ENCODE measurements around the gene CD151.

Gene CD151

DNA sequence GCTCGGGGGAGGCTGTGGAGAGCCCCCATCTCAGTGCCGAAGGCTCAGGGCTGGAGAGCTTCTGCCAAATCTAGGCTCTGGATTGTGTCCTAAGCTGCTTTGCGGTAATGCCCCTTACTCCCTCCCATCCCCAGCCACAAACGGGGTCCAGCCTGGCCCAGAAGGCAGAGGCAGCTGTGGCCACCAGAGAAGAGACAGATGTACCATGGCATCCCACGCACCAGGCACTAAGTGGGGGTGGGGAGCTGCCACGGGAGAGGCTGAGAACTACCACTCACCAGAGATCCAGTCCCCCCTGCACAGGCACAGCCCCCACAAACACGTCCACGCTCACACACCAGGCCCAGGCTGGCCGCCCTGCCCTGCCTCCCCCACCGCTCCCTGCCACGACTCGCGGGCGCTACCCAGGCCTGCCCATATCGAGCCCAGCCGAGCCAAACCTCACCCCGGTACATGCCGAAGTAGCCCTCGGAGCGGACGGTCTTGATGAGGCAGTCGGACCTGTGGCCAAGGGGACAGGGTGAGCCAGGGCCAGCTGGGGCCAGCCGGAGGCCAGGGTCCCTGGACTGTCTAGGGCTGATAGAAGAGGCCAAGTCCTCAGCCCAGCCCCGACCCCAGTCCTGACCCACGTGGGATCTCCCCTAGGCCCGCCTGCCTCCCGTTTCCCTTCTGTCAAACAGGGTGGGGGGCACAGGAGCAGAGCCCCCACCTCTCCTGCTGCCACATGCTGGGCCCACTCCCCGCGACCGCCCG, 38.6 kb upstream of the CD151 start:
- DNase-seq (ENCODE audit: insufficient read length, low spot score) (peak; percentile 49), FAIRE-seq (no peak)
- TF ChIP-seq, protein P1, sequence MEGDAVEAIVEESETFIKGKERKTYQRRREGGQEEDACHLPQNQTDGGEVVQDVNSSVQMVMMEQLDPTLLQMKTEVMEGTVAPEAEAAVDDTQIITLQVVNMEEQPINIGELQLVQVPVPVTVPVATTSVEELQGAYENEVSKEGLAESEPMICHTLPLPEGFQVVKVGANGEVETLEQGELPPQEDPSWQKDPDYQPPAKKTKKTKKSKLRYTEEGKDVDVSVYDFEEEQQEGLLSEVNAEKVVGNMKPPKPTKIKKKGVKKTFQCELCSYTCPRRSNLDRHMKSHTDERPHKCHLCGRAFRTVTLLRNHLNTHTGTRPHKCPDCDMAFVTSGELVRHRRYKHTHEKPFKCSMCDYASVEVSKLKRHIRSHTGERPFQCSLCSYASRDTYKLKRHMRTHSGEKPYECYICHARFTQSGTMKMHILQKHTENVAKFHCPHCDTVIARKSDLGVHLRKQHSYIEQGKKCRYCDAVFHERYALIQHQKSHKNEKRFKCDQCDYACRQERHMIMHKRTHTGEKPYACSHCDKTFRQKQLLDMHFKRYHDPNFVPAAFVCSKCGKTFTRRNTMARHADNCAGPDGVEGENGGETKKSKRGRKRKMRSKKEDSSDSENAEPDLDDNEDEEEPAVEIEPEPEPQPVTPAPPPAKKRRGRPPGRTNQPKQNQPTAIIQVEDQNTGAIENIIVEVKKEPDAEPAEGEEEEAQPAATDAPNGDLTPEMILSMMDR (IDR thresholded peaks at IDR 0.05; ENCODE audit: insufficient read depth, missing control alignments): no peak

DNA sequence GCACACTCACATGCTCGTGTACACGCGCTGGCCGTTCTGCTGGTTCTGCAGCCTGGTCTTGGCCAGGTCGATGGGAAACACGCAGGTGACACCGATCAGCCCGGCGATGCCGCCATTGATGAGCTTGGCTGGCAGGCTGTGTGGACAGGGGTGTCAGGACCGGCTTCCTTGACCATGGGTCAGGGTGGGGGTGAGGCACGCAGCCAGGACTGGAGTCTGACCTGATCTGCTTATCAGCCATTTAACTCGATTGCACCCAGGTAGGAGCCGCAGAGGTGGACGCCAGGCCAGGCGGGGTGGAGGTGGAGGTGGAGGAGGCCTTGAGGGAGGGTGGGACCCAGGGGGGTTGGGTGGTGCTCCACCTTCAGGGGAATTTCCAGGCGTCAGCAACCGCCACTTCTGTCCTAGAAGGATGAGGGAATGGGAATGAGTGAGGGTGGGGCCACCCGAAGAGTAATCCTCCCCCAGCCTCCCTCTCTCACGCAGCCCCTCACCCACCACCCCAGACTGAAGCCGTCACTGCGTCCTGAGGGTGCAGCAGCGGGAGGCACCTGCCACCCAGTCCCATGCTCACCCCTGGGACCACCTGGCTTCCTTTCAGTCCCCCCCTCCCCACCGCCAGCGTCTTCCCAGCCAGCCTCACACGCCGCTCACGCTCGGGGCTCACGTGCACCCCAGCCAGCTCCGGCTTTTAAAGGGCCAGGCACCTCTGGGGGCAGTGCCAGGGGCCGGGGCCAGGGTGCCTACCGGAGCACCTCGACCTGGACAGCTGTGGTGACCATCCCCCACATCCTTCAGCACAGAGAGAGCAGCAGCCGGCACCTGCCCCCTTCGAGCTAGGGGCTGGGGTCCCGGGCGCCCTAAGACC, 37.8 kb upstream of the CD151 start:
- FAIRE-seq: no peak
- DNase-seq (ENCODE audit: insufficient read length, low spot score): no peak
- TF ChIP-seq, protein P1 (IDR thresholded peaks at IDR 0.05; ENCODE audit: insufficient read depth, missing control alignments): no peak

DNA sequence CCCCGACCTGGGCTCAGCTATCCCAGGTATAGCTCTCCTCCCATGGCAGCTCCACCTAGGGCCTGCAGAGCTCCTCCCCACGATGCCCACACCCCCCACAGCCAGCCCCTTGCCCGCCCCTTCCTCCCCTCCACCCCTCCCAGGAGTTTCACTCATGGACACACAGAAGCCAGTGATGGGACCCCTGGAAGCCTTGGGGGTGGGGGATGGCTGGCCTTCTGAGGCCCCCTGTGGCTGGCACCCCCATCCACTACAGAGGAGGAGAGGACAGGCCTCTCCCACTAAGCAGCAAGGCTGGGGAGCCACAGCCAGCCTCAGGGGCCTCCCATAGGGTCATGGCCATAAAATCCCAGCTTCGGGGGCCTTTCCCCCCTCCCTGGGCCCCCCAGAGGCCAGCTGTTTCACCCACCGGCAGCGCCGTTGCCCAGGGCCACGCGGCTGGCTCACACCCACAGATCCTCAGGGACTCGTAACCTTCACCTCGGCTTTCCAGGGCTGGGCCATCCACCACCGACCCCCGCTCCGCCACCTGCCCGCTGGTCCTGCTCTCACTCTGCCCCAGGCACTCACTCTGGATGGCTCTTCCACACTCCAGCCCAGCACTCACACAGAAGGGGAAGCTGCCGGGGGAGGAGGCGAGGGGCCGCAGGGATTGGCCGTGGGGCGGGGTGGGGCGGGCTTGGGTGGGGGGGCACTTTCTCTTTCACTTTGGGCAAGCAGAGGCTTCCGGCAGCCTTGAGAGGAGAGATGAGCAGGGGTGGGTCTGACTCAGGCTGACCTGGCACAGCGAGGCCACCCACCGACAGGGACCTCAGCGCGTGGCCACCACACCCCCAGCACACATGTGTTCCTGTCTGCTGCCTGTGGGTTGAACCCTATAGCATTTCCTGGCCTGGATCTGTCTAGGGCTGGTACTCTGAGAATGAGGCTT, 36.9 kb upstream of the CD151 start:
- TF ChIP-seq, protein P1 (IDR thresholded peaks at IDR 0.05; ENCODE audit: insufficient read depth, missing control alignments): no peak
- FAIRE-seq (no peak), DNase-seq (ENCODE audit: insufficient read length, low spot score) (no peak)

DNA sequence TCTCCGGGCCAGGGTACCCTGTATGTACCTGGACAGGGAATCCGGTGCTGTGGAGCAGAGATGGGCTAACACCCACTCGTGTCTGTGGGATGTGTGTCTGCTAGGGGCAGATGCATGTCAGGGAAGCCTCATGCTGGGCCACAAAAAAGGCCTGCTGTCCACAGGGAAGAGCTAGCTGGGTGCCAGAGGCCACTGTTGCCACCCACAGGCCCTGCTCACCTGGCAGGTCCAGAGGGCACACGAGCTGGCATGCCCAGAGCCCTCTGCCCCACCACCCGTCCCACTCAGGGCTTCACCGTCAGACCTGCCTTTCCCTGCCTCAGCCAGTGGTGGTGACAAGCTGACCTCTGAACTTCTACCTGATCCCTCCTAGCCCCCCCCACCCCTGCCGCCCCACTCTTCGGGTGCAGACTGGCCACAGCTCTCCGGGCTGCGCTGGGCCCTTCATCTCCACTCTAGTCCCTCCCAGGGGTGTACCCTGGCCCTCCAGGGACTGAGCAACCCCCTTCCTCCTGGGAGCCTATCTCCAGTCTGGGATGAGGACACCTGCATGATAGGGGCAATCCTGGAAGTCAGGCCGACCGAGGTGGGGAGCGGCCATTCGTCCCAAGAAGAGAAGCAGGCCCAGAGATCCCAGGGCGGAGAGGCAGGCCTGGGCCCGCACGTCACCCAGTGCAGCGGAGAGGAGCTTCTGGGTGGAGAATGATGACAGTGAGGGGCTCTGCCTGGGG, 36.0 kb upstream of the CD151 start:
- FAIRE-seq: no peak

DNA sequence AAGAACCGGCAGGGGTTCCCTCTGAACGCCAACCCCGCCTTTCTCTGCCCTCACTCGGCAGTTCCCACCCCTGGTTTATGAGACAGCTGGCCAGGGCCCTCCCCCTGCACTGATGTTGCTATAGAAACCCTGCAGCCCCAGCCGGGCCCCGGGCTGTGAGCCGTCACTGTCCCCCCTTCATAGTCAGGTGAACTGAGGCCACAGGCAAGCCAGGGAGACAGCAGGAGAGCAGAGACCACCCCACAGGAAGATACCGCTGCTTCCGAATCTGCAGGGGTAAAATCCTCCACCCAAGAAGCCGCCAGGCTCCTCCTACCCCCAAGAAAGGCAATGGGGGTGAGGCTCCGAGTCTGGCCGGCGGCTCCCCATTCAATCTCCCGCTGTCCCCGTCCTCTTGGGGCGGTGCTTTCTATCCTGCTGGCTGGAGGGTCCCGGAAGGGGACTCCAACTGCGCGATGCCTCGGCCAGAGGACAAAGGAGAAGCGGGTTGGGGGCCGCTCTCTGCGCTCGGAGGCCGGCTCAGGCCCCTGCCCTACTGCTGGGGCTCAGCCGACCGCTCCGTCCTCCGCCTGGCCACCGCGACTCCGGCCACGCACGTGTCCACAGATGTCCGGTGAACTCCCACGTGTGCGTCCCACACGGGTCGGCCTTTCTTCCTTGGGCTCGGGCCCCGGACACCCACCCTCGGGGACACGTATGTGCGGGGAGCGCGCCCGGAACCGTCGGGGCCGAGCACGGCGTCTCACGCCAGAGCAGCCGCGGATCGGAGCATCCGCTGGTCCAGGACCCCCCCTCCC, 35.3 kb upstream of the CD151 start:
- peak; percentile 55 for DNase-seq (ENCODE audit: insufficient read length, low spot score)
- TF ChIP-seq, protein P1 (IDR thresholded peaks at IDR 0.05; ENCODE audit: insufficient read depth, missing control alignments): no peak
- FAIRE-seq: no peak

More for the DNA sequence above, 36.0 kb upstream of the CD151 start:
- TF ChIP-seq, protein P1 (IDR thresholded peaks at IDR 0.05; ENCODE audit: insufficient read depth, missing control alignments): no peak
- DNase-seq (ENCODE audit: insufficient read length, low spot score): no peak
